Endothelial cell of umbilical vein (primary cell): ENCODE results near the gene HMG20A. TPM values are rescaled to one million over a fixed set of nuclear protein-coding genes. Genes with fewer than 3 reads are reported as not detected.

ENCODE experiments used
- BruUV-seq: library from RNA; stranded (reverse); fragments of 400-500 nt; replicated peaks from 2 replicates; lab custom pipeline; 2021; lab: Mats Ljungman, UMichigan
- CTCF ChIA-PET: fragments of 300-600, 350-600 bp; sonication (Branson Sonifier 250); formaldehyde crosslinking; loops from one replicate; lab custom pipeline; 2021; ENCODE audit warnings: antibody characterized with exemption, inconsistent platforms; lab: Charles Lee
- POLR2A ChIA-PET: fragments of 300-600, 350-600 bp; sonication (Branson Sonifier 250); formaldehyde crosslinking; loops from one replicate; lab custom pipeline; 2021; ENCODE audit warnings: antibody characterized with exemption, inconsistent platforms; lab: Charles Lee
- DNase-seq: peaks from one replicate; pipeline ENCODE4 v3.0.0-alpha.2; 2011; ENCODE audit warnings: low read depth, low spot score
- FAIRE-seq: peaks from 2 replicates; lab custom pipeline; 2011; peaks lifted over from hg19 to GRCh38; lab: Jason Lieb, UNC
- H2AFZ ChIP-seq: 2 replicates; pipeline ENCODE4 v1.6.0; 2012; ENCODE audit warnings: low read depth, low read length, control low read depth, inconsistent platforms
- H3K27ac ChIP-seq: 2 replicates; pipeline ENCODE4 v1.5.1; 2011; ENCODE audit warnings: low read depth, mild to moderate bottlenecking, control low read depth, low read length, moderate library complexity; ENCODE audit not compliant: insufficient read depth
- H3K27me3 ChIP-seq, 2 experiments: 2 replicates each; pipeline versions ENCODE4 v1.6.0 to v1.6.1; 2011; ENCODE audit warnings: low read length in 2 of 2, mixed read lengths in 1 of 2; ENCODE audit not compliant: control insufficient read depth in 2 of 2, insufficient read depth in 2 of 2
- H3K36me3 ChIP-seq, 2 experiments: 2 replicates in 1 of 2; 3 replicates in 1 of 2; pipeline ENCODE4 v1.5.1; 2011; ENCODE audit warnings: low read length in 2 of 2, mild to moderate bottlenecking in 1 of 2, moderate library complexity in 1 of 2; ENCODE audit not compliant: control insufficient read depth in 2 of 2, insufficient read depth in 2 of 2; ENCODE audit errors: extremely low read depth in 1 of 2
- H3K4me1 ChIP-seq: 3 replicates; pipeline ENCODE4 v1.5.1; 2011; ENCODE audit warnings: mild to moderate bottlenecking, low read length; ENCODE audit not compliant: control insufficient read depth, insufficient read depth; ENCODE audit errors: extremely low read depth
- H3K4me2 ChIP-seq: 2 replicates; pipeline ENCODE4 v1.6.1; 2011; ENCODE audit warnings: low read length, control low read depth, mixed read lengths; ENCODE audit not compliant: insufficient read depth
- H3K4me3 ChIP-seq, 3 experiments: fragments of 200-600 bp in 1 of 3; sonication (generic), shearing (Covaris generic) in 1 of 3; replicated peaks in 1 of 3; 2 replicates each; pipeline ENCODE4 v1.5.1; 2011 to 2016; ENCODE audit warnings: control low read depth in 3 of 3, low read length in 3 of 3, mild to moderate bottlenecking in 2 of 3, inconsistent platforms in 1 of 3, low read depth in 1 of 3, moderate library complexity in 1 of 3; ENCODE audit not compliant: insufficient read depth in 1 of 3
- H3K79me2 ChIP-seq: 2 replicates; pipeline ENCODE4 v1.6.0; 2012; ENCODE audit warnings: low read length, inconsistent platforms; ENCODE audit not compliant: control insufficient read depth, insufficient read depth
- H3K9ac ChIP-seq: replicated peaks from 2 replicates; pipeline ENCODE3; 2011; ENCODE audit warnings: low read length, control low read depth; ENCODE audit not compliant: insufficient read depth; ENCODE audit errors: extremely low read depth
- H3K9me1 ChIP-seq: replicated peaks from 3 replicates; pipeline ENCODE4 v1.6.0; 2011; ENCODE audit warnings: mild to moderate bottlenecking, low read length; ENCODE audit not compliant: control insufficient read depth, insufficient read depth; ENCODE audit errors: extremely low read depth
- H3K9me3 ChIP-seq: replicated peaks from 2 replicates; pipeline ENCODE4 v1.5.1; 2012; ENCODE audit warnings: low read length, inconsistent platforms; ENCODE audit not compliant: control insufficient read depth, insufficient read depth
- H4K20me1 ChIP-seq: replicated peaks from 2 replicates; pipeline ENCODE3; 2011; ENCODE audit warnings: mild to moderate bottlenecking, low read length; ENCODE audit not compliant: control insufficient read depth, insufficient read depth; ENCODE audit errors: extremely low read depth
- EZH2 ChIP-seq: IDR thresholded peaks from 2 replicates; pipeline ENCODE4 v1.6.1; 2012; ENCODE audit warnings: borderline replicate concordance, low read depth, mild to moderate bottlenecking, moderate library complexity, low read length, inconsistent platforms; ENCODE audit not compliant: severe bottlenecking
- FOS ChIP-seq: IDR thresholded peaks from 2 replicates; pipeline ENCODE4 v1.6.1; 2011; ENCODE audit warnings: mild to moderate bottlenecking, low read length, moderate library complexity, borderline replicate concordance; ENCODE audit not compliant: insufficient read depth
- GATA2 ChIP-seq: IDR thresholded peaks from 2 replicates; pipeline ENCODE4 v1.7.0; 2011; ENCODE audit warnings: low read depth, mild to moderate bottlenecking, moderate library complexity, mixed read lengths, low read length; ENCODE audit not compliant: insufficient read length, insufficient read depth
- JUN ChIP-seq: IDR thresholded peaks from 2 replicates; pipeline ENCODE4 v1.6.1; 2011; ENCODE audit warnings: borderline replicate concordance, low read depth; ENCODE audit not compliant: insufficient read length, insufficient read depth
- MAX ChIP-seq: IDR thresholded peaks from 2 replicates; pipeline ENCODE4 v1.6.1; 2011; ENCODE audit not compliant: insufficient read depth, insufficient read length
- MYC ChIP-seq: IDR thresholded peaks from one replicate; pipeline ENCODE4 v1.6.1; 2011; ENCODE audit warnings: mild to moderate bottlenecking, low read depth, low read length
- POLR2A ChIP-seq: IDR thresholded peaks from 2 replicates; pipeline ENCODE4 v1.6.1; 2012; ENCODE audit warnings: low read depth, mild to moderate bottlenecking, control low read depth, low read length
- POLR2AphosphoS5 ChIP-seq: IDR thresholded peaks from 2 replicates; pipeline ENCODE4 v1.6.1; 2012; ENCODE audit warnings: low read depth, mild to moderate bottlenecking, control low read depth, low read length, moderate library complexity; ENCODE audit not compliant: insufficient read depth
- dilution Hi-C: fragments of 300-500 bp; cut with MboI; formaldehyde crosslinking; loops from one replicate; pipeline ENCODE4 v1.15.0; 2019; ENCODE audit warnings: low sequenced_read_pairs; ENCODE audit not compliant: extremely low pct_ligation_motif_present
- intact Hi-C: fragments of 100-400 bp; cut with micrococcal nuclease; formaldehyde crosslinking; loops from one replicate; pipeline ENCODE4 v1.10.0; 2022
- polyA plus RNA-seq, 4 experiments: library from polyadenylated mRNA; depleted of rRNA in 3 of 4; stranded (reverse) in 3 of 4; unstranded in 1 of 4; fragments of >200 nt; gene quantifications; 2 replicates each; pipeline versions ENCODE4 v1.2.1 to v1.2.3, GENCODE V29; 2011 to 2012; ENCODE audit warnings: missing spikeins in 1 of 4
- total RNA-seq: library from RNA; stranded (reverse); gene quantifications from 2 replicates; pipeline ENCODE4 v1.2.3, GENCODE V29; 2021
- TF ChIP-seq, protein P1 (sequence below), 2 donors: IDR thresholded peaks; 1 replicate in 1 of 2; 2 replicates in 1 of 2; pipeline ENCODE4 v1.5.1; 2011; ENCODE audit warnings: low read length in 2 of 2, mild to moderate bottlenecking in 2 of 2, moderate library complexity in 2 of 2, control low read depth in 1 of 2, inconsistent platforms in 1 of 2, low read depth in 1 of 2; ENCODE audit not compliant: insufficient read depth in 1 of 2; ENCODE audit errors: extremely low read depth in 1 of 2

The HMG20A gene
- total and polyA plus RNA-seq, 2 donors (not counting 3 experiments of a cell fraction or from before 2014, with no cell fraction given), result 35.8 to 44.0 TPM

DNA sequence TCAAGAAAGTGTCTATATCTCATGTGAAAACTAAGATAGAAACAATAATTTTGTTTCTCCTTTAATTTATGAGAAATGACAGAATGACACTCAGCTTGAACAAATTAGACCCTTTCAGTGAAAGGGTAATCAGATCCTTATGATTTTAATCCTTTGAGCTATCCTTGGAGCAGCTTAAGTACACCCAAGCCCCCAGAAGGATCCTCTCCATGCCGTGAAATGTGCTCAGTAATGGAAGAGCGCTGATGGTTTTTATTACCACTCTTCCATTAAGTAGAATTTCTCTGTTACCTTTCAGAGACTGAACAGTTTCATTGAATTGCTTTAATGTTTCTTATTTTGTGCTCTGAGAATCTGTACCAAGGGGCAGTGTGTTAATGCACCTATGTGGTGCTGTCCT, 54.3 kb downstream of the HMG20A start:
- Histone ChIP-seq H3K9ac (no peak overlapping the region), H3K4me3 (no peak overlapping the region), H2AFZ (no peak overlapping the region), H3K4me1 (peaks cover 15% of the 10 kb centered on the region), H3K36me3 (peaks cover 2 to 7% of the 10 kb centered on the region in 2 experiments), H3K4me2 (no peak overlapping the region), H3K27me3 (no peaks in the 10 kb centered on the region), H3K27ac (no peak overlapping the region), H3K9me3 (no peaks in the 10 kb centered on the region), H3K9me1 (no peaks in the 10 kb centered on the region), H3K79me2 (no peaks in the 10 kb centered on the region), H4K20me1 (no peaks in the 10 kb centered on the region)
- POLR2A ChIA-PET, result no interaction called here
- CTCF ChIA-PET, result no interaction called here
- intact Hi-C loops, result no loop called here
- dilution Hi-C loops, result no loop called here
- DNase-seq (no peak), FAIRE-seq (no peak)
- no TSS peak for BruUV-seq
- TF ChIP-seq POLR2AphosphoS5 (no peak), MYC (no peak), JUN (no peak), EZH2 (no peak), GATA2 (no peak), POLR2A (no peak), FOS (no peak), MAX (no peak)
- TF ChIP-seq, protein P1, sequence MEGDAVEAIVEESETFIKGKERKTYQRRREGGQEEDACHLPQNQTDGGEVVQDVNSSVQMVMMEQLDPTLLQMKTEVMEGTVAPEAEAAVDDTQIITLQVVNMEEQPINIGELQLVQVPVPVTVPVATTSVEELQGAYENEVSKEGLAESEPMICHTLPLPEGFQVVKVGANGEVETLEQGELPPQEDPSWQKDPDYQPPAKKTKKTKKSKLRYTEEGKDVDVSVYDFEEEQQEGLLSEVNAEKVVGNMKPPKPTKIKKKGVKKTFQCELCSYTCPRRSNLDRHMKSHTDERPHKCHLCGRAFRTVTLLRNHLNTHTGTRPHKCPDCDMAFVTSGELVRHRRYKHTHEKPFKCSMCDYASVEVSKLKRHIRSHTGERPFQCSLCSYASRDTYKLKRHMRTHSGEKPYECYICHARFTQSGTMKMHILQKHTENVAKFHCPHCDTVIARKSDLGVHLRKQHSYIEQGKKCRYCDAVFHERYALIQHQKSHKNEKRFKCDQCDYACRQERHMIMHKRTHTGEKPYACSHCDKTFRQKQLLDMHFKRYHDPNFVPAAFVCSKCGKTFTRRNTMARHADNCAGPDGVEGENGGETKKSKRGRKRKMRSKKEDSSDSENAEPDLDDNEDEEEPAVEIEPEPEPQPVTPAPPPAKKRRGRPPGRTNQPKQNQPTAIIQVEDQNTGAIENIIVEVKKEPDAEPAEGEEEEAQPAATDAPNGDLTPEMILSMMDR (IDR thresholded peaks at IDR 0.05; ENCODE audit: extremely low read depth in 1 of 2, insufficient read depth in 1 of 2, low read depth in 1 of 2, low read length in 2 of 2), result no peak
